ENCODE measurements around the gene NPAS2. TPM values are rescaled to one million over a fixed set of nuclear protein-coding genes. Genes with fewer than 3 reads are reported as not detected.

NPAS2 gene
- total RNA-seq, 1 experiment from 2014 or later: not detected

- Histone ChIP-seq H3K4me3 (ENCODE audit: low read length) (no peak overlapping the region), H3K9me3 (ENCODE audit: low read length) (no peaks in the 10 kb centered on the region), H3K79me2 (ENCODE audit: low read length) (no peaks in the 10 kb centered on the region), H3K4me1 (ENCODE audit: low read length) (peaks cover 21% of the 10 kb centered on the region), H3K27me3 (ENCODE audit: low read length) (no peaks in the 10 kb centered on the region), H3K9ac (ENCODE audit: low read length) (0 out of 2 replicates have a peak overlapping the region, but pooled peaks have one; percentile 5), H3K4me2 (ENCODE audit: low read depth, low read length, poor library complexity, severe bottlenecking) (peak overlapping the region; percentile 5), H3K27ac (ENCODE audit: low read length) (no peak overlapping the region), H2AFZ (ENCODE audit: low read length) (no peak overlapping the region), H3K36me3 (ENCODE audit: insufficient read depth, low read length) (no peaks in the 10 kb centered on the region), H3K9me2 (replicated peaks; ENCODE audit: insufficient read depth, low read length) (no peaks in the 10 kb centered on the region), H4K20me1 (ENCODE audit: insufficient read depth, low read depth, low read length) (no peaks in the 10 kb centered on the region)
- no peak for DNase-seq
These were observed 63.0 kb downstream of the NPAS2 start for GRCh38 chr2:100882645-100883613.

DNA sequence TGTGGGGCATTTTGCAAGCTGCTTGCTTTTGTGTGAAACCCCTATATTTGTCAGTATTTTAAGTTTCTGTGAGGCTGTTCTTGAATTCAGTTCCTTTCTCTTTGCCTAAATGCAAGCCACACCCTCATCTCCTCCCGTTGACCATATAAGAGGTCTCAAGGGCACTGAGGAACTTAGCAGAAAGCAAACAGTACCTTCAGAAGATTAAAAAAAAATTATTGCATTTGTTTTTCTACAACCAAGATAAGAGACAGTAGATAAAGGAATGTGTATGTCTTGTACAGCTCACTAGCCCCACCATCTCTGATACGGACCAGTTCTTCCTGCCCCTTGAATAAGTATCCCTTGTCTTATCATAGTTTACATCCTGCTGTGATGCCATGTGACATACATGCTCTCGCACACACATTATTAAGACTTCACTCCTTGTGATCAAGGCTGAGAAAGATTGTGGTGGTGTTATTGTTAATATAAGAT, 64.2 kb downstream of the NPAS2 start:
- DNase-seq: no peak
- Histone ChIP-seq H3K9ac (ENCODE audit: low read length) (no peak overlapping the region), H3K9me2 (replicated peaks; ENCODE audit: insufficient read depth, low read length) (no peaks in the 10 kb centered on the region), H4K20me1 (ENCODE audit: insufficient read depth, low read depth, low read length) (no peaks in the 10 kb centered on the region), H3K27ac (ENCODE audit: low read length) (no peak overlapping the region), H2AFZ (ENCODE audit: low read length) (no peak overlapping the region; the same call in 1 of the 2 replicates), H3K9me3 (ENCODE audit: low read length) (no peaks in the 10 kb centered on the region), H3K27me3 (ENCODE audit: low read length) (no peaks in the 10 kb centered on the region), H3K4me1 (ENCODE audit: low read length) (peaks cover 23% of the 10 kb centered on the region), H3K4me3 (ENCODE audit: low read length) (no peak overlapping the region), H3K79me2 (ENCODE audit: low read length) (no peaks in the 10 kb centered on the region), H3K36me3 (ENCODE audit: insufficient read depth, low read length) (no peaks in the 10 kb centered on the region), H3K4me2 (ENCODE audit: low read depth, low read length, poor library complexity, severe bottlenecking) (peak overlapping the region; percentile 2)

- no peaks in the 10 kb centered on the region for H4K20me1 ChIP-seq (ENCODE audit: insufficient read depth, low read depth, low read length)
- no peak for DNase-seq
- H3K9me3 ChIP-seq (ENCODE audit: low read length): no peaks in the 10 kb centered on the region
- H3K4me2 ChIP-seq (ENCODE audit: low read depth, low read length, poor library complexity, severe bottlenecking): no peak overlapping the region
- H3K4me1 ChIP-seq (ENCODE audit: low read length): peaks cover 23% of the 10 kb centered on the region
- H2AFZ ChIP-seq (ENCODE audit: low read length): no peak overlapping the region
- H3K27ac ChIP-seq (ENCODE audit: low read length): no peak overlapping the region
- no peaks in the 10 kb centered on the region for H3K36me3 ChIP-seq (ENCODE audit: insufficient read depth, low read length)
- H3K4me3 ChIP-seq (ENCODE audit: low read length): no peak overlapping the region
- H3K9ac ChIP-seq (ENCODE audit: low read length): no peak overlapping the region
- no peaks in the 10 kb centered on the region for H3K27me3 ChIP-seq (ENCODE audit: low read length)
- no peaks in the 10 kb centered on the region for H3K79me2 ChIP-seq (ENCODE audit: low read length)
- no peaks in the 10 kb centered on the region for H3K9me2 ChIP-seq (replicated peaks; ENCODE audit: insufficient read depth, low read length)
These were observed 66.1 kb downstream of the NPAS2 start for GRCh38 chr2:100886085-100886484.

DNA sequence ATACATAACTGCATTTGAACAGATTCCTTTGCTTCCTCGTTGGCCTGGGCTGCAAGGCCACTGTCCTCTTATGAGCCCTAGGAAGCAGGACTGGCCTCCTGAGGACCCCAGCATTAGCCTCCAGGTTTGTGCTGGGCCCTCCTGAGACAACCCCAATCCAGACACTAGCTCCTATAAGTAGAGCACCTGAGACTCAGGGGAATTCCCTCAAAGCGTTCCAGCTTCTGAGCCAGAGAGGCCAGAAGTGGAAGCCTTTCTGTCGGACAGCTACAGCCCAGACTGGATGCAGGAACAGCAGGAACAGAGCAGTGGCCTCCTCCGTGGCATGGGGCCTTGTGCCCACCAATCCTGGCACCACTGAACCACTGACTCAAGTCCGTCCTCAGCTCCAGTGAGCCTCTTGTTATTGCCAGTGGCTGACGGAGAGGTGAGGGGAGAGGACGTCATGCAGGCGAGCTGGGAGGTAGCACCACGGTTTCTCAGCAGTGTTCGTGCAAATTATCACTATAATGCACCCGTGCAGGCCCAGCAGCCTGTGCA, 67.2 kb downstream of the NPAS2 start:
- no peak overlapping the region for H3K27ac ChIP-seq (ENCODE audit: low read length)
- no peaks in the 10 kb centered on the region for H3K9me2 ChIP-seq (replicated peaks; ENCODE audit: insufficient read depth, low read length)
- no peaks in the 10 kb centered on the region for H3K9me3 ChIP-seq (ENCODE audit: low read length)
- H2AFZ ChIP-seq (ENCODE audit: low read length): no peak overlapping the region
- DNase-seq: no peak
- H3K9ac ChIP-seq (ENCODE audit: low read length): no peak overlapping the region
- no peaks in the 10 kb centered on the region for H3K27me3 ChIP-seq (ENCODE audit: low read length)
- H3K36me3 ChIP-seq (ENCODE audit: insufficient read depth, low read length): no peaks in the 10 kb centered on the region
- no peaks in the 10 kb centered on the region for H4K20me1 ChIP-seq (ENCODE audit: insufficient read depth, low read depth, low read length)
- H3K4me3 ChIP-seq (ENCODE audit: low read length): no peak overlapping the region
- no peaks in the 10 kb centered on the region for H3K79me2 ChIP-seq (ENCODE audit: low read length)
- H3K4me1 ChIP-seq (ENCODE audit: low read length): peaks cover 26% of the 10 kb centered on the region
- H3K4me2 ChIP-seq (ENCODE audit: low read depth, low read length, poor library complexity, severe bottlenecking): no peak overlapping the region

DNA sequence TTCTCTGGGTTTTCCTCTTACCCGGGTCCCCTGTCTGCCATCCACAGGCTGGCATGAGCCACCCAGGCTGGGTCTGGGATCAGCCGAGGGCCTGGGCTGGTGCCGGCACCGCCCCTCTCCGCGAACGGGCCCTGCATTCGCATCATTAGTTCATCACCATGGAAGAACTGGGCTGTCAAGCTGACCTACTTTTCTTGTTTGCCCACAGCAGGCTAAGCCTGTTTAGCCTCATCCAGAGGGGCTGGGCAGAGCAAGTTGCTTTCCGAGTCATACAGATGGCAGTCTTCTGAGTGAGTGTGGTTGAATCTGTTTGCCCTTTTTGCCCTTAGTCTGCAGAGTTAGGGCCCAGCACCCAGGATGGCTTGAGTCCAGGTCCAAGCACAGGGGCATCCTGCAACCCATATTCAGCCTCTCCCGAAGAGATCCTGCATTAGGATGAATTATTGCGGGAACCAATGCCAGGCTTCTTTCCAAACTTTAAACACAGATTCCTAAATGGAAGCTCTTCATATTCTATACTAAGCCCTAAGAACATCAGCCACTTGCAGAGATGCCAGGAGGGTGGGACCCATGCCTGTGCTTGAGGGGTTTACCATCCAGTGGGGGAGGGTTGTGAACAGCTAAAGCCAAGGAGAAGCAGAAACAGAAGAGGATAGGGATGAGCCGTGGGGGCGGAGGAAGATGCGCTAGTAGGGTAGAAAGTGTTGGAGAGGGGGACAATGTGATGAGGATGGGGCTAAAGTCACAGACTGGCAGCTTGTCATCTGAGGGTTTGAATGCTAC, 68.0 kb downstream of the NPAS2 start:
- Histone ChIP-seq H3K9me3 (ENCODE audit: low read length) (no peaks in the 10 kb centered on the region), H3K4me1 (ENCODE audit: low read length) (peaks cover 23% of the 10 kb centered on the region), H3K4me3 (ENCODE audit: low read length) (no peak overlapping the region), H3K27ac (ENCODE audit: low read length) (no peak overlapping the region), H3K79me2 (ENCODE audit: low read length) (no peaks in the 10 kb centered on the region), H3K27me3 (ENCODE audit: low read length) (no peaks in the 10 kb centered on the region), H2AFZ (ENCODE audit: low read length) (no peak overlapping the region), H4K20me1 (ENCODE audit: insufficient read depth, low read depth, low read length) (no peaks in the 10 kb centered on the region), H3K36me3 (ENCODE audit: insufficient read depth, low read length) (no peaks in the 10 kb centered on the region), H3K4me2 (ENCODE audit: low read depth, low read length, poor library complexity, severe bottlenecking) (no peak overlapping the region), H3K9me2 (replicated peaks; ENCODE audit: insufficient read depth, low read length) (no peaks in the 10 kb centered on the region), H3K9ac (ENCODE audit: low read length) (no peak overlapping the region)
- DNase-seq: no peak

GRCh38 chr2:100888601-100889000, 68.7 kb downstream of the NPAS2 start:
- Histone ChIP-seq H3K27ac (ENCODE audit: low read length) (no peak overlapping the region), H3K36me3 (ENCODE audit: insufficient read depth, low read length) (no peaks in the 10 kb centered on the region), H3K9ac (ENCODE audit: low read length) (no peak overlapping the region), H3K27me3 (ENCODE audit: low read length) (no peaks in the 10 kb centered on the region), H3K9me2 (replicated peaks; ENCODE audit: insufficient read depth, low read length) (no peaks in the 10 kb centered on the region), H2AFZ (ENCODE audit: low read length) (no peak overlapping the region), H3K79me2 (ENCODE audit: low read length) (no peaks in the 10 kb centered on the region), H3K4me2 (ENCODE audit: low read depth, low read length, poor library complexity, severe bottlenecking) (no peak overlapping the region), H3K9me3 (ENCODE audit: low read length) (no peaks in the 10 kb centered on the region), H4K20me1 (ENCODE audit: insufficient read depth, low read depth, low read length) (no peaks in the 10 kb centered on the region), H3K4me1 (ENCODE audit: low read length) (peaks cover 23% of the 10 kb centered on the region), H3K4me3 (ENCODE audit: low read length) (no peak overlapping the region)
- DNase-seq: no peak

DNA sequence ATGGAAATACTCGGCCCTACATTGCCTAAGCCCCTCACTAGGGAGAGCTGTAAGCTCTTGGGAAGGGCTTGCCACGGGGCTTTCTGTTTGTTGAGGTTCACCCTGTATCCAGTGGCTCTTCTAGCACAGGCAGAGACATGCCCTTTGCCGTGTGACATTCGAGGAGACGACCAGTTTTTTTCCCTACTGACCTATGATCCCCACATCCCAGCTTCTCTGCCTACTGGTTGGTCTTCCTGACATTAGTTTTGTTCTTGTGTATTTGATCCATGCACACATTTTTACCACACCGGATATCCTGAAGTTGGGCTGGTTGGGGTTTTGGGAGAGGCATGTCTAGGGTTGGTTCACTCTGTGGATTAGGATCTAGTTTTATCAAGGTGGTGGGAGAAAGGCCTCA, 69.3 kb downstream of the NPAS2 start:
- Histone ChIP-seq H3K9ac (ENCODE audit: low read length) (no peak overlapping the region), H2AFZ (ENCODE audit: low read length) (no peak overlapping the region), H3K79me2 (ENCODE audit: low read length) (no peaks in the 10 kb centered on the region), H4K20me1 (ENCODE audit: insufficient read depth, low read depth, low read length) (no peaks in the 10 kb centered on the region), H3K27me3 (ENCODE audit: low read length) (no peaks in the 10 kb centered on the region), H3K27ac (ENCODE audit: low read length) (no peak overlapping the region), H3K4me2 (ENCODE audit: low read depth, low read length, poor library complexity, severe bottlenecking) (no peak overlapping the region), H3K36me3 (ENCODE audit: insufficient read depth, low read length) (no peaks in the 10 kb centered on the region), H3K4me1 (ENCODE audit: low read length) (peaks cover 23% of the 10 kb centered on the region), H3K4me3 (ENCODE audit: low read length) (no peak overlapping the region), H3K9me3 (ENCODE audit: low read length) (no peaks in the 10 kb centered on the region), H3K9me2 (replicated peaks; ENCODE audit: insufficient read depth, low read length) (no peaks in the 10 kb centered on the region)
- peak; percentile 43 for DNase-seq
